Endothelial cell of umbilical vein (primary cell): ENCODE measurements around the gene XAGE1B. TPM values are rescaled to one million over a fixed set of nuclear protein-coding genes. Genes with fewer than 3 reads are reported as not detected.
"Not testable (repeated sequence)": the region's sequence is repeated elsewhere in the genome, so short reads cannot be mapped to it uniquely, and the experiment has no call there.

Source experiments
- BruUV-seq: library from RNA; stranded (reverse); fragments of 400-500 nt; replicated peaks from 2 replicates; lab custom pipeline; 2021; lab: Mats Ljungman, UMichigan
- CTCF ChIA-PET: fragments of 300-600, 350-600 bp; sonication (Branson Sonifier 250); formaldehyde crosslinking; loops from one replicate; lab custom pipeline; 2021; ENCODE audit warnings: antibody characterized with exemption, inconsistent platforms; lab: Charles Lee
- POLR2A ChIA-PET: fragments of 300-600, 350-600 bp; sonication (Branson Sonifier 250); formaldehyde crosslinking; loops from one replicate; lab custom pipeline; 2021; ENCODE audit warnings: antibody characterized with exemption, inconsistent platforms; lab: Charles Lee
- DNase-seq: peaks from one replicate; pipeline ENCODE4 v3.0.0-alpha.2; 2011; ENCODE audit warnings: low read depth, low spot score
- FAIRE-seq: peaks from 2 replicates; lab custom pipeline; 2011; peaks lifted over from hg19 to GRCh38; lab: Jason Lieb, UNC
- H2AFZ ChIP-seq: 2 replicates; pipeline ENCODE4 v1.6.0; 2012; ENCODE audit warnings: low read depth, low read length, control low read depth, inconsistent platforms
- H3K27ac ChIP-seq: 2 replicates; pipeline ENCODE4 v1.5.1; 2011; ENCODE audit warnings: low read depth, mild to moderate bottlenecking, control low read depth, low read length, moderate library complexity; ENCODE audit not compliant: insufficient read depth
- H3K27me3 ChIP-seq, 2 experiments: 2 replicates each; pipeline versions ENCODE4 v1.6.0 to v1.6.1; 2011; ENCODE audit warnings: low read length in 2 of 2, mixed read lengths in 1 of 2; ENCODE audit not compliant: control insufficient read depth in 2 of 2, insufficient read depth in 2 of 2
- H3K36me3 ChIP-seq, 2 experiments: 2 replicates in 1 of 2; 3 replicates in 1 of 2; pipeline ENCODE4 v1.5.1; 2011; ENCODE audit warnings: low read length in 2 of 2, mild to moderate bottlenecking in 1 of 2, moderate library complexity in 1 of 2; ENCODE audit not compliant: control insufficient read depth in 2 of 2, insufficient read depth in 2 of 2; ENCODE audit errors: extremely low read depth in 1 of 2
- H3K4me1 ChIP-seq: 3 replicates; pipeline ENCODE4 v1.5.1; 2011; ENCODE audit warnings: mild to moderate bottlenecking, low read length; ENCODE audit not compliant: control insufficient read depth, insufficient read depth; ENCODE audit errors: extremely low read depth
- H3K4me2 ChIP-seq: 2 replicates; pipeline ENCODE4 v1.6.1; 2011; ENCODE audit warnings: low read length, control low read depth, mixed read lengths; ENCODE audit not compliant: insufficient read depth
- H3K4me3 ChIP-seq, 3 experiments: fragments of 200-600 bp in 1 of 3; sonication (generic), shearing (Covaris generic) in 1 of 3; replicated peaks in 1 of 3; 2 replicates each; pipeline ENCODE4 v1.5.1; 2011 to 2016; ENCODE audit warnings: control low read depth in 3 of 3, low read length in 3 of 3, mild to moderate bottlenecking in 2 of 3, inconsistent platforms in 1 of 3, low read depth in 1 of 3, moderate library complexity in 1 of 3; ENCODE audit not compliant: insufficient read depth in 1 of 3
- H3K79me2 ChIP-seq: 2 replicates; pipeline ENCODE4 v1.6.0; 2012; ENCODE audit warnings: low read length, inconsistent platforms; ENCODE audit not compliant: control insufficient read depth, insufficient read depth
- H3K9ac ChIP-seq: replicated peaks from 2 replicates; pipeline ENCODE3; 2011; ENCODE audit warnings: low read length, control low read depth; ENCODE audit not compliant: insufficient read depth; ENCODE audit errors: extremely low read depth
- H3K9me1 ChIP-seq: replicated peaks from 3 replicates; pipeline ENCODE4 v1.6.0; 2011; ENCODE audit warnings: mild to moderate bottlenecking, low read length; ENCODE audit not compliant: control insufficient read depth, insufficient read depth; ENCODE audit errors: extremely low read depth
- H3K9me3 ChIP-seq: replicated peaks from 2 replicates; pipeline ENCODE4 v1.5.1; 2012; ENCODE audit warnings: low read length, inconsistent platforms; ENCODE audit not compliant: control insufficient read depth, insufficient read depth
- H4K20me1 ChIP-seq: replicated peaks from 2 replicates; pipeline ENCODE3; 2011; ENCODE audit warnings: mild to moderate bottlenecking, low read length; ENCODE audit not compliant: control insufficient read depth, insufficient read depth; ENCODE audit errors: extremely low read depth
- EZH2 ChIP-seq: IDR thresholded peaks from 2 replicates; pipeline ENCODE4 v1.6.1; 2012; ENCODE audit warnings: borderline replicate concordance, low read depth, mild to moderate bottlenecking, moderate library complexity, low read length, inconsistent platforms; ENCODE audit not compliant: severe bottlenecking
- FOS ChIP-seq: IDR thresholded peaks from 2 replicates; pipeline ENCODE4 v1.6.1; 2011; ENCODE audit warnings: mild to moderate bottlenecking, low read length, moderate library complexity, borderline replicate concordance; ENCODE audit not compliant: insufficient read depth
- GATA2 ChIP-seq: IDR thresholded peaks from 2 replicates; pipeline ENCODE4 v1.7.0; 2011; ENCODE audit warnings: low read depth, mild to moderate bottlenecking, moderate library complexity, mixed read lengths, low read length; ENCODE audit not compliant: insufficient read length, insufficient read depth
- JUN ChIP-seq: IDR thresholded peaks from 2 replicates; pipeline ENCODE4 v1.6.1; 2011; ENCODE audit warnings: borderline replicate concordance, low read depth; ENCODE audit not compliant: insufficient read length, insufficient read depth
- MYC ChIP-seq: IDR thresholded peaks from one replicate; pipeline ENCODE4 v1.6.1; 2011; ENCODE audit warnings: mild to moderate bottlenecking, low read depth, low read length
- POLR2A ChIP-seq: IDR thresholded peaks from 2 replicates; pipeline ENCODE4 v1.6.1; 2012; ENCODE audit warnings: low read depth, mild to moderate bottlenecking, control low read depth, low read length
- POLR2AphosphoS5 ChIP-seq: IDR thresholded peaks from 2 replicates; pipeline ENCODE4 v1.6.1; 2012; ENCODE audit warnings: low read depth, mild to moderate bottlenecking, control low read depth, low read length, moderate library complexity; ENCODE audit not compliant: insufficient read depth
- dilution Hi-C: fragments of 300-500 bp; cut with MboI; formaldehyde crosslinking; loops from one replicate; pipeline ENCODE4 v1.15.0; 2019; ENCODE audit warnings: low sequenced_read_pairs; ENCODE audit not compliant: extremely low pct_ligation_motif_present
- intact Hi-C: fragments of 100-400 bp; cut with micrococcal nuclease; formaldehyde crosslinking; loops from one replicate; pipeline ENCODE4 v1.10.0; 2022
- polyA plus RNA-seq, 4 experiments: library from polyadenylated mRNA; depleted of rRNA in 3 of 4; stranded (reverse) in 3 of 4; unstranded in 1 of 4; fragments of >200 nt; gene quantifications; 2 replicates each; pipeline versions ENCODE4 v1.2.1 to v1.2.3, GENCODE V29; 2011 to 2012; ENCODE audit warnings: missing spikeins in 1 of 4
- total RNA-seq: library from RNA; stranded (reverse); gene quantifications from 2 replicates; pipeline ENCODE4 v1.2.3, GENCODE V29; 2021
- TF ChIP-seq, protein P1 (sequence below): IDR thresholded peaks from 2 replicates; pipeline ENCODE4 v1.6.1; 2011; ENCODE audit not compliant: insufficient read depth, insufficient read length

XAGE1B gene
- total and polyA plus RNA-seq, 2 donors (not counting 3 experiments of a cell fraction or from before 2014, with no cell fraction given), result not detected

DNA sequence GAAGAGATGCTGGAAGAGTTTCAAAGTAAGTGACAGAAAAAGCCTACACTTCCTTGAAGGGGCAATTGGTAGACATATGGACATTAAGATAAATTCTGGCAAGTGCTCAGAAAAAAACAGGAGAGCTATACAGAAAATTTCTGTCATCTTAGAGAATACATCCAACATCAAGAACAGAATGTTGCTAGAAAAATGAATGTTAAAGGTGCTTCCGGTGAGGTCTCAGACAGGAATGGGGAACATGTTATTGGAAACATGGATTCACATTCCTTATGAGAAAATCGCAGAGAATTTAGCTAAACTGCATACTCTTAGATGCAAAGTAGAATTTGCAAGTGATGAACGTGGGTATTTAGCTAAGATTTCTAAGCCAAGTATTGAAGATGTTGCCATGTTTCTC, 9.5 kb downstream of the XAGE1B start:
- Histone ChIP-seq H3K9ac (no peak overlapping the region), H3K4me2 (no peak overlapping the region), H4K20me1 (no peaks in the 10 kb centered on the region), H2AFZ (no peak overlapping the region), H3K36me3 (no peaks in the 10 kb centered on the region), H3K79me2 (no peaks in the 10 kb centered on the region), H3K4me1 (no peaks in the 10 kb centered on the region), H3K27me3 (no peaks in the 10 kb centered on the region), H3K9me1 (no peaks in the 10 kb centered on the region), H3K9me3 (no peaks in the 10 kb centered on the region), H3K27ac (no peak overlapping the region), H3K4me3 (no peak overlapping the region)
- intact Hi-C loops, result no loop called here
- no peak for FAIRE-seq
- no TSS peak for BruUV-seq
- no peak for TF ChIP-seq POLR2AphosphoS5
- no peak for TF ChIP-seq FOS
- TF ChIP-seq GATA2, result no peak
- TF ChIP-seq POLR2A, result no peak
- TF ChIP-seq, protein P1, sequence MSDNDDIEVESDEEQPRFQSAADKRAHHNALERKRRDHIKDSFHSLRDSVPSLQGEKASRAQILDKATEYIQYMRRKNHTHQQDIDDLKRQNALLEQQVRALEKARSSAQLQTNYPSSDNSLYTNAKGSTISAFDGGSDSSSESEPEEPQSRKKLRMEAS, result no peak
- TF ChIP-seq MYC, result no peak
- ChIA-PET POLR2A (no interaction called here), CTCF (no interaction called here)
- DNase-seq, result no peak
- dilution Hi-C loops, result no loop called here

- Histone ChIP-seq H3K36me3 (no peaks in the 10 kb centered on the region), H3K9me1 (no peaks in the 10 kb centered on the region), H4K20me1 (no peaks in the 10 kb centered on the region), H3K9me3 (no peaks in the 10 kb centered on the region), H3K79me2 (no peaks in the 10 kb centered on the region), H3K27ac (no peak overlapping the region), H3K9ac (no peak overlapping the region), H3K4me1 (no peaks in the 10 kb centered on the region), H3K27me3 (no peaks in the 10 kb centered on the region), H3K4me2 (no peak overlapping the region), H2AFZ (no peak overlapping the region), H3K4me3 (no peak overlapping the region)
- POLR2A ChIA-PET, result no interaction called here
- intact Hi-C loops, result no loop called here
- FAIRE-seq (no peak), DNase-seq (no peak)
- TF ChIP-seq POLR2AphosphoS5 (no peak), MYC (no peak), JUN (no peak), EZH2 (no peak)
- TF ChIP-seq, protein P1, result no peak
- no TSS peak for BruUV-seq
- dilution Hi-C loops, result no loop called here
- CTCF ChIA-PET, result no interaction called here
Measured at GRCh38 chrX:52504551-52504950, 12.3 kb downstream of the XAGE1B start.

DNA sequence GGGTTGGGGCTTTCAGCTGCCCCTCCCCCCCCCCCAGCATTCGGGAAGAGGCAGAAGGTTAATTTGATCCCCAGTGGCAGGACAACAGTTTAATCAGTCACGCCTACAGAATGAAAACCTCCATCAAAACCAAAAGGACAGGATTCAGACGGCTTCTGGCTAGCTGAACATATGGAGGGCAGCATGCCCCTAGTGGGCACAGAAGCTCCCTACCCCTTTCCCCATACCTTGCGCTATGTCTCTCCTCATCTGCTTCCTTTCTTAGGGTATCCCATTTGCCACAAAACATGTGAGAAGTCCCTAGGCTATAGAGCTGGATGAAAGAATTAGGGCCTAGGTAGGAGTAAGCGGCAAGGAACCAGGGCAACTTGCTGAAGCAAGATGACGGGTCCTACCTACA, 15.5 kb downstream of the XAGE1B start:
- DNase-seq, BruUV-seq, H3K27ac ChIP-seq, H3K9ac ChIP-seq, H3K27me3 ChIP-seq, H3K79me2 ChIP-seq, CTCF ChIA-PET, H3K36me3 ChIP-seq, H2AFZ ChIP-seq, H3K4me3 ChIP-seq, H3K9me1 ChIP-seq, H3K9me3 ChIP-seq, POLR2A ChIA-PET, dilution Hi-C loops, FAIRE-seq, H3K4me1 ChIP-seq, H4K20me1 ChIP-seq, H3K4me2 ChIP-seq, intact Hi-C loops: not testable (repeated sequence)
